ENCODE results near the gene UNC13B. TPM values are rescaled to one million over a fixed set of nuclear protein-coding genes. Genes with fewer than 3 reads are reported as not detected.

The UNC13B gene
- total RNA-seq, 1 donor from 2014 or later, result 31.0 TPM

DNA sequence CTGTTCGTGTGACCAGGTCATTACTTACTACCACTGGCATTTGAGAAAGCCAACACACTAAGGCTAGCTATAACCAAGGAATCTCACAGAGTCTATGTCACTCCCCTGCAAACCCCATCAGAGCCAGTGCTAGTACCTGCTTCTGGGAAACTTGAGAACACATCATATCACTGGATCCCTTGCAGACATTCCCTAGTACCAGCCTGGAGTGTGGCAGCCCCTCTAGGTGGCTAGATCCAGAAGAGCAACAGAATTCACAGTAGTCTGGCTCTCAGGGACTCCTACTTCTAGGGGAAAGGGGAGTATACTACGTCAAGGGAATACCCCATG is 254.3 kb downstream of the UNC13B start:
- Mint-ChIP-seq H3K4me3 (no peak overlapping the region), H3K27ac (no peak overlapping the region), H3K4me1 (no peaks in the 10 kb centered on the region), H3K36me3 (peaks cover 4% of the 10 kb centered on the region), H3K27me3 (ENCODE audit: low read depth) (peaks cover 39% of the 10 kb centered on the region), H3K9me3 (peaks cover 38% of the 10 kb centered on the region)
- TF ChIP-seq, protein P1, sequence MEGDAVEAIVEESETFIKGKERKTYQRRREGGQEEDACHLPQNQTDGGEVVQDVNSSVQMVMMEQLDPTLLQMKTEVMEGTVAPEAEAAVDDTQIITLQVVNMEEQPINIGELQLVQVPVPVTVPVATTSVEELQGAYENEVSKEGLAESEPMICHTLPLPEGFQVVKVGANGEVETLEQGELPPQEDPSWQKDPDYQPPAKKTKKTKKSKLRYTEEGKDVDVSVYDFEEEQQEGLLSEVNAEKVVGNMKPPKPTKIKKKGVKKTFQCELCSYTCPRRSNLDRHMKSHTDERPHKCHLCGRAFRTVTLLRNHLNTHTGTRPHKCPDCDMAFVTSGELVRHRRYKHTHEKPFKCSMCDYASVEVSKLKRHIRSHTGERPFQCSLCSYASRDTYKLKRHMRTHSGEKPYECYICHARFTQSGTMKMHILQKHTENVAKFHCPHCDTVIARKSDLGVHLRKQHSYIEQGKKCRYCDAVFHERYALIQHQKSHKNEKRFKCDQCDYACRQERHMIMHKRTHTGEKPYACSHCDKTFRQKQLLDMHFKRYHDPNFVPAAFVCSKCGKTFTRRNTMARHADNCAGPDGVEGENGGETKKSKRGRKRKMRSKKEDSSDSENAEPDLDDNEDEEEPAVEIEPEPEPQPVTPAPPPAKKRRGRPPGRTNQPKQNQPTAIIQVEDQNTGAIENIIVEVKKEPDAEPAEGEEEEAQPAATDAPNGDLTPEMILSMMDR (IDR thresholded peaks at IDR 0.05; ENCODE audit: unreplicated experiment), result no peak
- no peak for DNase-seq (ENCODE audit: low spot score in 2 of 2, unreplicated experiment in 2 of 2)

DNA sequence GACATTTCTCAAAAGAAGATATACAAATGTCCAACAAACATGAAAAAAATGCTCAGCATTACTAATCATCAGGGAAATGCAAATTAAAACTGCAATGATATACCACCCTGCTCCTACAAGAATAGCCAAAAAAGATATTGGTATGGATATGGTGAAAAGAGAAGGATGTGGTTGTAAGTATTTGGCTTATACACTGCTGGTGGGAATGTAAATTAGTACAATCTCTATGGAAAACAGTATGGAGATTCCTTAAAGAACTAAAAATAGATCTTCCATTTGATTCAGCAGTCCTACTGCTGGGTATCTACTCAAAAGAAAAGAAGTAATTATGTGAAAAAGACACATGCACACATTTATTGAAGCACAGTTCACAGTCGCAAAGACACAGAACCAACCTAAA is 260.5 kb downstream of the UNC13B start:
- peaks cover 12% of the 10 kb centered on the region for H3K4me1 Mint-ChIP-seq
- TF ChIP-seq, protein P1 (IDR thresholded peaks at IDR 0.05; ENCODE audit: unreplicated experiment), result no peak
- peaks cover 36% of the 10 kb centered on the region for H3K9me3 Mint-ChIP-seq
- DNase-seq (ENCODE audit: low spot score in 2 of 2, unreplicated experiment in 2 of 2), result no peak
- peaks cover 1% of the 10 kb centered on the region for H3K36me3 Mint-ChIP-seq
- peaks cover 35% of the 10 kb centered on the region for H3K27me3 Mint-ChIP-seq (ENCODE audit: low read depth)
- no peak overlapping the region for H3K4me3 Mint-ChIP-seq
- no peak overlapping the region for H3K27ac Mint-ChIP-seq

DNA sequence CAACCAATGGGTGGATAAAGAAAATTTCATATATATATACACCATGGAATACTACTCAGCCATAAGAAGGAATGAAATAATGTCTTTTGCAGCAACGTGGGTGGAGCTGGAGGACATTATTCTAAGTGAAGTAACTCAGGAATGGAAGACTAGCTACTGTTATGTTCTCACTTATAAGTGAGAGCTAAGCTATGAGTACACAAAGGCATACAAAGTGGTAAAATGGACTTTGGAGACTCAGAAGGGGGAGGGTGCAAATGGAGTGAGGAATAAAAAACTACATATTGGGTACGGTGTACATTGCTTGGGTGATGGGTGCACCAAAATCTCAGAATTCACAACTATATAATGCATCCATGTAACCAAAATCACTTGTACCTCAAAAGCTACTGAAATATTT is 260.9 kb downstream of the UNC13B start:
- TF ChIP-seq, protein P1 (IDR thresholded peaks at IDR 0.05; ENCODE audit: unreplicated experiment), result no peak
- peaks cover 35% of the 10 kb centered on the region for H3K9me3 Mint-ChIP-seq
- peaks cover 1% of the 10 kb centered on the region for H3K36me3 Mint-ChIP-seq
- DNase-seq (ENCODE audit: low spot score in 2 of 2, unreplicated experiment in 2 of 2), result no peak
- H3K4me1 Mint-ChIP-seq, result peaks cover 15% of the 10 kb centered on the region
- H3K27me3 Mint-ChIP-seq (ENCODE audit: low read depth), result peaks cover 35% of the 10 kb centered on the region
- H3K4me3 Mint-ChIP-seq, result no peak overlapping the region
- no peak overlapping the region for H3K27ac Mint-ChIP-seq

DNA sequence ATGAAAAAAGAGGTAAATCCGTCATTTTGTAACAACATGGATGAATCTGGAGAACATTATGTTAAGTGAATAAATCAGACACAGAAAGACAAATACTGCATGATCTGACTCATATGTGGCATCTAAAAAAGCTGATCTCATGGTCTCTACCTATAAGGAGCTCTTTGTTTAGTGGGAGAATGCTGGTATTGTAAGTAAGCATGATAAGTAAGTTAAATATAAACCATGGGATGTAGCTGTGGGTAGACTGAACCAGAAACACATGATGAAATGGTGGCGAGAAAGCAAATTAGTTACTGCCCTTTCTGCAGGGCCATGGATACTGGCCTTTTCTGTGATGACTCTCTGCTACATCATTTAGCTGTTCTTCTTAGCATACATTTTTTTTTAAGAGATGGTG is 261.7 kb downstream of the UNC13B start:
- peaks cover 32% of the 10 kb centered on the region for H3K27me3 Mint-ChIP-seq (ENCODE audit: low read depth)
- DNase-seq (ENCODE audit: low spot score in 2 of 2, unreplicated experiment in 2 of 2), result no peak

DNA sequence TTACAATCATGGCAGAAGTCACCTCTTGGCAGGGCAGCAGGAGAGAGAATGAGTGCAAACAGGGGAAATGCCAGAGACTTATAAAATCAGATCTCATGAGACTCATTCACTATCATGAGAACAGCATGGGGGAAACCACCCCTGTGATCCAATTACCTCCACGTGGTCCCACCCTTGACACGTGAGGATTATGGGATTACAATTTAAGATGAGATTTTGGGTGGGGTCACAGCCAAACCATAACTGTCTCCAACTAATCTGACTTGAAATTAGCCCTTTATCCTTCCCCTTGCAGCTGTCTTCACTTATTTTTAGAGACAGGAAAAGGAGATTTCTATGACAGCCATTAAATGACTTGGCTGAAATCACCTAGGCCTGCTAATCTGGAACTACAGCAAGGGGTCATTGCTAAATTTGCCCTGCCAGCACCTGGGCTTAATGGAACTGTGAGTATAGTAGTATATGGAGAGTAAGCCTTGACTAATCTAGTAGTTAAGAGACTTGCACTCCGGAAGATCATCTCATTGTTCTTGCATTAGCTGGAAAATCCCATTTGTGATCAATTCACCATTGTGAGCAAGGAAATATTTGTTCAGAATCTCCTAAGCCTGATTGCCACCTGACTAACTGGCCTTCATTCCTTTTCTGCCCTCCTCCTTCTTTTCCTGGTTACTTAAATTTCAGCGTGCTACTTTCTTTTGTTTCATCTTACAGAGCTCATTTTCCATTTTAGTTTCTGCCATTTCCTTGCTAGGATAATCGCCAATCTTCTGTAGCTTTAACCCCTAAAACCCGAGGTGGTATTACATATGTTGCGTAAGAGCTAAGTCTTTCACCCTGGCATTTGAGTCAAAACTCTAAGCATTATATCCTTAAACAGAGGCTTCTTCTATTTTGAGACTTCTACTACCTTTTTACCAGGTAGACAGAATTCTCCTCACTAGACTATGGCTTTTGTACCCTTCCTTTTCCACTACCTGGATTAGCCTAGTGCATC is 262.8 kb downstream of the UNC13B start:
- TF ChIP-seq, protein P1 (IDR thresholded peaks at IDR 0.05; ENCODE audit: unreplicated experiment), result no peak
- Mint-ChIP-seq H3K27ac (no peak overlapping the region), H3K36me3 (peaks cover 4% of the 10 kb centered on the region), H3K27me3 (ENCODE audit: low read depth) (peaks cover 23% of the 10 kb centered on the region), H3K9me3 (peaks cover 36% of the 10 kb centered on the region), H3K4me3 (no peak overlapping the region), H3K4me1 (peaks cover 16% of the 10 kb centered on the region)
- DNase-seq (ENCODE audit: low spot score in 2 of 2, unreplicated experiment in 2 of 2), result no peak

More for the DNA sequence above, 261.7 kb downstream of the UNC13B start:
- Mint-ChIP-seq H3K4me1 (peaks cover 16% of the 10 kb centered on the region), H3K27ac (no peak overlapping the region), H3K36me3 (peaks cover 3% of the 10 kb centered on the region), H3K4me3 (no peak overlapping the region), H3K9me3 (peaks cover 35% of the 10 kb centered on the region)
- TF ChIP-seq, protein P1 (IDR thresholded peaks at IDR 0.05; ENCODE audit: unreplicated experiment), result no peak

Data from mesothelial cell of epicardium (in vitro differentiated cells).